H9 (cell line): ENCODE measurements around the gene BOD1. TPM values are rescaled to one million over a fixed set of nuclear protein-coding genes. Genes with fewer than 3 reads are reported as not detected.

Experiments
- DNase-seq: peaks from one replicate; pipeline ENCODE4 v3.0.0-alpha.2; 2017
- H2AFZ ChIP-seq: one replicate; pipeline ENCODE4 v1.6.1; 2013; ENCODE audit warnings: mild to moderate bottlenecking, low read length, control low read depth, moderate library complexity
- H2AK5ac ChIP-seq: 2 replicates; pipeline ENCODE4 v1.6.1; 2013; ENCODE audit warnings: low read length, control low read depth, mixed read lengths; ENCODE audit not compliant: insufficient read length
- H2BK120ac ChIP-seq: one replicate; pipeline ENCODE4 v1.6.1; 2013; ENCODE audit warnings: low read depth, mild to moderate bottlenecking, low read length, control low read depth, inconsistent platforms; ENCODE audit not compliant: poor library complexity, severe bottlenecking
- H2BK12ac ChIP-seq: 2 replicates; pipeline ENCODE4 v1.6.1; 2013; ENCODE audit warnings: low read length, control low read depth, mixed read lengths, low read depth; ENCODE audit not compliant: insufficient read length
- H2BK15ac ChIP-seq: 2 replicates; pipeline ENCODE4 v1.6.1; 2013; ENCODE audit warnings: low read depth, low read length, control low read depth
- H2BK20ac ChIP-seq: one replicate; pipeline ENCODE4 v1.6.1; 2013; ENCODE audit warnings: low read depth, mild to moderate bottlenecking, low read length, control low read depth, inconsistent platforms; ENCODE audit not compliant: poor library complexity, severe bottlenecking
- H2BK5ac ChIP-seq: 2 replicates; pipeline ENCODE4 v1.6.1; 2013; ENCODE audit warnings: low read length, control low read depth, mixed read lengths; ENCODE audit not compliant: insufficient read length
- H3K14ac ChIP-seq: 2 replicates; pipeline ENCODE4 v1.6.1; 2013; ENCODE audit warnings: low read length, control low read depth; ENCODE audit not compliant: insufficient read depth
- H3K18ac ChIP-seq: 2 replicates; pipeline ENCODE4 v1.6.1; 2013; ENCODE audit warnings: low read depth, mild to moderate bottlenecking, mixed read lengths, low read length, control low read depth; ENCODE audit not compliant: insufficient read length
- H3K23ac ChIP-seq: 2 replicates; pipeline ENCODE4 v1.6.1; 2013; ENCODE audit warnings: low read length, control low read depth, mixed read lengths, low read depth; ENCODE audit not compliant: insufficient read length
- H3K23me2 ChIP-seq: 2 replicates; pipeline ENCODE4 v1.6.1; 2013; ENCODE audit warnings: low read depth, mild to moderate bottlenecking, mixed read lengths, low read length, control low read depth; ENCODE audit not compliant: insufficient read length, poor library complexity, severe bottlenecking
- H3K27ac ChIP-seq: 2 replicates; pipeline ENCODE4 v1.5.1; 2013; ENCODE audit warnings: low read length, control low read depth, mixed read lengths, low read depth; ENCODE audit not compliant: insufficient read length
- H3K27me3 ChIP-seq: 2 replicates; pipeline ENCODE4 v1.6.1; 2013; ENCODE audit warnings: low read length, control low read depth, inconsistent platforms; ENCODE audit not compliant: insufficient read depth
- H3K4ac ChIP-seq: 2 replicates; pipeline ENCODE4 v1.6.1; 2013; ENCODE audit warnings: low read depth, mild to moderate bottlenecking, control low read depth, inconsistent platforms, low read length, moderate library complexity
- H3K4me1 ChIP-seq: 2 replicates; pipeline ENCODE4 v1.6.1; 2013; ENCODE audit warnings: low read length, control low read depth, inconsistent platforms; ENCODE audit not compliant: insufficient read depth
- H3K4me2 ChIP-seq: 2 replicates; pipeline ENCODE4 v1.6.1; 2013; ENCODE audit warnings: low read length, control low read depth, mixed read lengths; ENCODE audit not compliant: insufficient read length, insufficient read depth
- H3K56ac ChIP-seq: 2 replicates; pipeline ENCODE4 v1.6.1; 2013; ENCODE audit warnings: low read depth, mild to moderate bottlenecking, mixed read lengths, low read length, control low read depth; ENCODE audit not compliant: insufficient read length
- H3K79me1 ChIP-seq: 2 replicates; pipeline ENCODE4 v1.6.1; 2013; ENCODE audit warnings: low read depth, mild to moderate bottlenecking, moderate library complexity, low read length, control low read depth, inconsistent platforms; ENCODE audit not compliant: insufficient read depth, poor library complexity, severe bottlenecking
- H3K79me2 ChIP-seq: 2 replicates; pipeline ENCODE4 v1.6.1; 2013; ENCODE audit warnings: low read length, control low read depth, inconsistent platforms; ENCODE audit not compliant: insufficient read depth
- H3K9ac ChIP-seq: 2 replicates; pipeline ENCODE4 v1.6.1; 2013; ENCODE audit warnings: low read length, control low read depth, mixed read lengths; ENCODE audit not compliant: insufficient read length; ENCODE audit errors: extremely low read depth
- H3K9me3 ChIP-seq: one replicate; pipeline ENCODE4 v1.6.1; 2013; ENCODE audit warnings: low read depth, low read length, inconsistent platforms; ENCODE audit not compliant: control insufficient read depth
- H3T11ph ChIP-seq: one replicate; pipeline ENCODE4 v1.6.1; 2013; ENCODE audit warnings: mild to moderate bottlenecking, low read length, control low read depth, inconsistent platforms
- H4K20me1 ChIP-seq: one replicate; pipeline ENCODE4 v1.6.1; 2013; ENCODE audit not compliant: control insufficient read depth, insufficient read length, insufficient read depth
- H4K5ac ChIP-seq: 2 replicates; pipeline ENCODE4 v1.6.1; 2013; ENCODE audit warnings: low read depth, mild to moderate bottlenecking, mixed read lengths, low read length, control low read depth; ENCODE audit not compliant: insufficient read length
- H4K8ac ChIP-seq: replicated peaks from 2 replicates; pipeline ENCODE4 v1.6.1; 2013; ENCODE audit warnings: low read length, control low read depth, mixed read lengths, low read depth; ENCODE audit not compliant: insufficient read length
- H4K91ac ChIP-seq: 2 replicates; pipeline ENCODE4 v1.6.1; 2013; ENCODE audit warnings: low read depth, mild to moderate bottlenecking, moderate library complexity, mixed read lengths, low read length, control low read depth; ENCODE audit not compliant: insufficient read length
- H3K27ac Mint-ChIP-seq, 3 experiments: 2 replicates in 2 of 3; 3 replicates in 1 of 3; pipeline ENCODE4 v1.8.0; 2020 to 2021; ENCODE audit warnings: mixed read lengths in 3 of 3, mild to moderate bottlenecking in 1 of 3, moderate library complexity in 1 of 3
- H3K27me3 Mint-ChIP-seq: 2 replicates; pipeline ENCODE4 v1.8.0; 2021; ENCODE audit warnings: low read depth, mild to moderate bottlenecking, moderate library complexity, mixed read lengths
- H3K36me3 Mint-ChIP-seq, 3 experiments: 2 replicates in 2 of 3; 3 replicates in 1 of 3; pipeline ENCODE4 v1.8.0; 2020 to 2021; ENCODE audit warnings: low read depth in 3 of 3, mixed read lengths in 3 of 3; ENCODE audit not compliant: insufficient read depth in 1 of 3
- H3K4me1 Mint-ChIP-seq, 2 experiments: 2 replicates each; pipeline ENCODE4 v1.8.0; 2020; ENCODE audit warnings: mixed read lengths in 2 of 2
- H3K4me3 Mint-ChIP-seq, 2 experiments: 2 replicates in 1 of 2; 3 replicates in 1 of 2; pipeline ENCODE4 v1.8.0; 2020 to 2021; ENCODE audit warnings: mild to moderate bottlenecking in 2 of 2, mixed read lengths in 2 of 2, moderate library complexity in 1 of 2
- H3K9me3 Mint-ChIP-seq, 2 experiments: 2 replicates in 1 of 2; 3 replicates in 1 of 2; pipeline ENCODE4 v1.8.0; 2020; ENCODE audit warnings: mild to moderate bottlenecking in 2 of 2, mixed read lengths in 2 of 2, moderate library complexity in 1 of 2
- CTCF ChIP-seq: fragments of 200-600 bp; sonication (generic); conservative IDR thresholded peaks from 3 replicates; pipeline ENCODE4 v1.8.0; 2021; ENCODE audit warnings: antibody characterized with exemption, mild to moderate bottlenecking
- WGBS: extraction: QIAGEN DNeasy Blood & Tissue Kit; methylation state at CpG from one replicate; pipeline ENCODE4 v1.1.7; 2013; ENCODE audit warnings: missing lambda C conversion rate, low lambda C conversion rate, mixed read lengths; ENCODE audit not compliant: insufficient read length; ENCODE audit errors: extremely low coverage; 5-methylcytosine and 5-hydroxymethylcytosine counted together
- total RNA-seq: library from RNA; stranded (reverse); gene quantifications from 2 replicates; pipeline ENCODE4 v1.2.1, GENCODE V29; 2021

Gene BOD1
- total RNA-seq, 1 experiment from 2014 or later, result 121 TPM

GRCh38 chr5:173563246-173563645 is 53.2 kb downstream of the BOD1 start:
- H3K9me3 Mint-ChIP-seq, result peaks cover 12 to 19% of the 10 kb centered on the region in 2 experiments

More at GRCh38 chr5:173563246-173563645, 53.2 kb downstream of the BOD1 start:
- Histone ChIP-seq H3K18ac (no peak overlapping the region), H3K79me2 (no peaks in the 10 kb centered on the region), H3K4ac (no peak overlapping the region), H3K23ac (no peak overlapping the region), H2AFZ (no peak overlapping the region), H3K9me3 (no peaks in the 10 kb centered on the region), H4K5ac (no peak overlapping the region), H4K8ac (no peak overlapping the region), H2BK5ac (no peak overlapping the region), H2BK15ac (no peak overlapping the region), H3K27me3 (no peaks in the 10 kb centered on the region), H4K91ac (no peak overlapping the region), H2BK120ac (no peak overlapping the region), H2BK20ac (no peak overlapping the region), H2BK12ac (no peak overlapping the region), H3K4me2 (no peak overlapping the region), H3K23me2 (no peaks in the 10 kb centered on the region), H3K9ac (no peak overlapping the region), H4K20me1 (no peaks in the 10 kb centered on the region), H3K79me1 (no peaks in the 10 kb centered on the region), H3K56ac (no peak overlapping the region), H3K14ac (no peak overlapping the region), H3K4me1 (no peaks in the 10 kb centered on the region), H3T11ph (no peak overlapping the region), H3K27ac (no peak overlapping the region), H2AK5ac (no peak overlapping the region)
- Mint-ChIP-seq H3K36me3 (peaks cover 1 to 22% (median 2%) of the 10 kb centered on the region in 3 experiments; a peak in 4 of 7 replicates), H3K27me3 (peaks cover 5% of the 10 kb centered on the region), H3K4me1 (peaks cover 0 to 3% of the 10 kb centered on the region in 2 experiments; a peak in 1 of 4 replicates), H3K27ac (no peak overlapping the region), H3K4me3 (no peak overlapping the region)
- WGBS, result no CpG with 5 or more reads among the region's 6 CpGs
- no peak for DNase-seq
- no peak for TF ChIP-seq CTCF
